GM23248 (cell line): ENCODE data around the gene DLG2.

Source experiments
- EZH2 ChIP-seq: fragments of 200-600 bp; sonication (generic); IDR thresholded peaks from 2 replicates; pipeline ENCODE4 v1.6.1; 2018; ENCODE audit warnings: antibody characterized with exemption, mild to moderate bottlenecking; ENCODE audit not compliant: insufficient read depth, poor library complexity, severe bottlenecking
- EZH2phosphoT487 ChIP-seq: fragments of 200-600 bp; sonication (generic); IDR thresholded peaks from 2 replicates; pipeline ENCODE4 v1.6.1; 2018; ENCODE audit warnings: antibody characterized with exemption, moderate library complexity, mild to moderate bottlenecking, low read depth; ENCODE audit not compliant: insufficient read depth

- TF ChIP-seq EZH2phosphoT487, result no peak
- TF ChIP-seq EZH2, result no peak
Observed at GRCh38 chr11:83448686-83449085, 2178.5 kb downstream of the DLG2 start.
